ENCODE data around the gene BAAT. TPM values are rescaled to one million over a fixed set of nuclear protein-coding genes. Genes with fewer than 3 reads are reported as not detected.
A peak's percentile ranks its signal among the peaks of the same experiment; 100 is the strongest.

BAAT gene
- total RNA-seq, 1 donor from 2014 or later = 8.9 TPM

DNA sequence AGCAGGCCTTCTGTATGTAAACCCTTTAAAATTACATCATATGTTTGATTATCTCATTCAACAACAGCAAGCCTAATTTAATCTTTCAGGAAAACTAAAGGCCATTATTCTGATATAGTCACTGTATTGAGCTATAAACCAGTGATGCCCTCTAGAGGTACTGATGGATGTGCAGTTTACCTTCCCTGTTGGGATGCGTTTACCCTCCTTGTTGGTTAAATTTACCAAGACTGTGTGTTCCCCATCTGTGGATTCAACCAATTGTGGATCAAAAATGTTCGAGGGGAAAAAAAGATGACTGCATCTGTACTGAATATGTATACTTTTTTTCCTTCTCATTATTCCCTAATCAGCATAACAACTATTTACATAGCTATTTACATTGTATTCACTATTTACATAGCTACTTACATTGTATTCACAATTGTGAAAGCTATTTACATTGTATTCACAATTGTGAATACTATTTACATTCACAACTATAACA, 3.7 kb upstream of the BAAT start:
- Histone ChIP-seq H3K4me1 (ENCODE audit: insufficient read depth, low read length) (no peaks in the 10 kb centered on the region), H3K4me3 (ENCODE audit: insufficient read depth, low read depth, low read length) (no peak overlapping the region), H3K9me3 (ENCODE audit: insufficient read depth, low read depth, low read length) (no peaks in the 10 kb centered on the region), H3K9ac (ENCODE audit: low read length) (no peak overlapping the region), H3K4me2 (ENCODE audit: low read length) (no peak overlapping the region), H2AFZ (ENCODE audit: low read depth, low read length) (no peak overlapping the region), H3K27me3 (ENCODE audit: insufficient read depth, low read length) (no peaks in the 10 kb centered on the region), H4K20me1 (ENCODE audit: insufficient read depth, low read length) (peaks cover 22% of the 10 kb centered on the region), H3K27ac (ENCODE audit: low read depth, low read length) (no peak overlapping the region), H3K36me3 (ENCODE audit: insufficient read depth, low read length) (peaks cover 12% of the 10 kb centered on the region), H3K79me2 (ENCODE audit: insufficient read depth, low read length) (peaks cover 30% of the 10 kb centered on the region)
- Mint-ChIP-seq H3K4me1 (ENCODE audit: low read depth, unreplicated experiment) (peaks cover 14% of the 10 kb centered on the region), H3K27me3 (ENCODE audit: low read depth, unreplicated experiment) (no peaks in the 10 kb centered on the region), H3K9me3 (ENCODE audit: unreplicated experiment) (peaks cover 14% of the 10 kb centered on the region), H3K4me3 (ENCODE audit: unreplicated experiment) (no peak overlapping the region), H3K27ac (ENCODE audit: unreplicated experiment) (no peak overlapping the region), H3K36me3 (ENCODE audit: low read depth, unreplicated experiment) (peaks cover 11% of the 10 kb centered on the region)
- DNase-seq (ENCODE audit: low read depth) (no peak), FAIRE-seq (no peak)
- TF ChIP-seq, protein P1, sequence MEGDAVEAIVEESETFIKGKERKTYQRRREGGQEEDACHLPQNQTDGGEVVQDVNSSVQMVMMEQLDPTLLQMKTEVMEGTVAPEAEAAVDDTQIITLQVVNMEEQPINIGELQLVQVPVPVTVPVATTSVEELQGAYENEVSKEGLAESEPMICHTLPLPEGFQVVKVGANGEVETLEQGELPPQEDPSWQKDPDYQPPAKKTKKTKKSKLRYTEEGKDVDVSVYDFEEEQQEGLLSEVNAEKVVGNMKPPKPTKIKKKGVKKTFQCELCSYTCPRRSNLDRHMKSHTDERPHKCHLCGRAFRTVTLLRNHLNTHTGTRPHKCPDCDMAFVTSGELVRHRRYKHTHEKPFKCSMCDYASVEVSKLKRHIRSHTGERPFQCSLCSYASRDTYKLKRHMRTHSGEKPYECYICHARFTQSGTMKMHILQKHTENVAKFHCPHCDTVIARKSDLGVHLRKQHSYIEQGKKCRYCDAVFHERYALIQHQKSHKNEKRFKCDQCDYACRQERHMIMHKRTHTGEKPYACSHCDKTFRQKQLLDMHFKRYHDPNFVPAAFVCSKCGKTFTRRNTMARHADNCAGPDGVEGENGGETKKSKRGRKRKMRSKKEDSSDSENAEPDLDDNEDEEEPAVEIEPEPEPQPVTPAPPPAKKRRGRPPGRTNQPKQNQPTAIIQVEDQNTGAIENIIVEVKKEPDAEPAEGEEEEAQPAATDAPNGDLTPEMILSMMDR (IDR thresholded peaks at IDR 0.05; ENCODE audit: insufficient read depth, low read depth, low read length) = peak; percentile 38
- no peak for TF ChIP-seq EZH2 (IDR thresholded peaks at IDR 0.05; ENCODE audit: insufficient read depth, low read length)

DNA sequence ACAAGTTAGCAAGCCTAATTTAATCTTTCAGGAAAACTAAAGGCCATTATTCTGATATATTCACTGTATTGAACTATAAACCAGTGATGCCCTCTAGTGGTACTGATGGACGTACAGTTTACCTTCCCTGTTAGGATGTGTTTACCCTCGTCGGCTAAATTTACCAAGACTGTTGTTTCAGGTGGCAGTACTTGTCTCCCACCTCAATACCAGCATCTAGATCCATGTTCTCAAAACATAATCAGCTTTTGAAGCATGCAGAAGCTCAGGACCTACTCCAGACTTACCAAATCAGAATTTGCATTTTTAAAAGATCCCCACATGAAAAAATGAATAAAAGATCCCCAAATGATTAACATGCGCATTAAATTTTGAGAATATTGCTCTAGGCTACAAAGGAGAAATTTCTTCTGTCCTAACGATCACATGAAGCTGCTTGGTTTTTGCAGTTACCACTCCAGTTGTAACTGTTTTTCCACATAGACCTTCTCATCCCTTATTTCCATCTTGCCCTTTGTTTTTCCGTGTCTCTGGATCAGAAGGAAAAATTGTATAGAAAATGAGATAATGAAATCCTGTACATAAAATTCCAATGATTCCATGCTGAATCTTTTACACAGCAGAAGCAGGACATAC, 3.2 kb upstream of the BAAT start:
- H3K27me3 ChIP-seq (ENCODE audit: insufficient read depth, low read length) = no peaks in the 10 kb centered on the region
- H3K27ac ChIP-seq (ENCODE audit: low read depth, low read length) = no peak overlapping the region
- FAIRE-seq (peak; percentile 52), DNase-seq (ENCODE audit: low read depth) (peak; percentile 25)
- no peaks in the 10 kb centered on the region for H3K9me3 ChIP-seq (ENCODE audit: insufficient read depth, low read depth, low read length)
- H3K36me3 ChIP-seq (ENCODE audit: insufficient read depth, low read length) = peaks cover 12% of the 10 kb centered on the region
- TF ChIP-seq, protein P1 (IDR thresholded peaks at IDR 0.05; ENCODE audit: insufficient read depth, low read depth, low read length) = peak; percentile 73
- no peak for TF ChIP-seq EZH2 (IDR thresholded peaks at IDR 0.05; ENCODE audit: insufficient read depth, low read length)
- Mint-ChIP-seq H3K4me1 (ENCODE audit: low read depth, unreplicated experiment) (peaks cover 18% of the 10 kb centered on the region), H3K27me3 (ENCODE audit: low read depth, unreplicated experiment) (no peaks in the 10 kb centered on the region), H3K36me3 (ENCODE audit: low read depth, unreplicated experiment) (peaks cover 11% of the 10 kb centered on the region), H3K27ac (ENCODE audit: unreplicated experiment) (no peak overlapping the region), H3K4me3 (ENCODE audit: unreplicated experiment) (no peak overlapping the region), H3K9me3 (ENCODE audit: unreplicated experiment) (peaks cover 14% of the 10 kb centered on the region)
- H4K20me1 ChIP-seq (ENCODE audit: insufficient read depth, low read length) = peaks cover 20% of the 10 kb centered on the region
- peaks cover 25% of the 10 kb centered on the region for H3K79me2 ChIP-seq (ENCODE audit: insufficient read depth, low read length)
- H3K9ac ChIP-seq (ENCODE audit: low read length) = no peak overlapping the region
- no peak overlapping the region for H3K4me2 ChIP-seq (ENCODE audit: low read length)
- H2AFZ ChIP-seq (ENCODE audit: low read depth, low read length) = no peak overlapping the region
- no peaks in the 10 kb centered on the region for H3K4me1 ChIP-seq (ENCODE audit: insufficient read depth, low read length)
- H3K4me3 ChIP-seq (ENCODE audit: insufficient read depth, low read depth, low read length) = no peak overlapping the region

DNA sequence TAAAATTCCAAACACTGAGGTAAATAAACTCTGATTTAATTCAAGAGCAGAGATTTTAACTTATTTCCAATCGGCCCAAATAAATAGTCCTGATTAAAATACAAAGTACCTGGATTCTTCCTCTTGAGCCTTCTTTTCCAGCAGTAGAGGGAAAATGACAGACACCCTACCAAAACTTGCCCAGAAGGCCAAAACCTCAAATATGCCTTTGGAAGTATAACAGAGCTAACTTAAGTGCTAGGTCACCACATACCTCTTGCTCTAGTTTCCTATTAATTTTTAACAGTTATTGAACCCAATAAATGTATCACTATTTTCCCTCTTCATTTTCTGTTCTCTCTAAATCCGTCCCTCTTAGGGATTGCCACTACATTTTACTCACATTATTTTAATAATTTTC, 1.4 kb downstream of the BAAT start:
- Mint-ChIP-seq H3K27ac (ENCODE audit: unreplicated experiment) (peak overlapping the region; percentile 4), H3K36me3 (ENCODE audit: low read depth, unreplicated experiment) (peaks cover 8% of the 10 kb centered on the region), H3K9me3 (ENCODE audit: unreplicated experiment) (peaks cover 12% of the 10 kb centered on the region), H3K4me1 (ENCODE audit: low read depth, unreplicated experiment) (peaks cover 29% of the 10 kb centered on the region), H3K4me3 (ENCODE audit: unreplicated experiment) (peak overlapping the region; percentile 84), H3K27me3 (ENCODE audit: low read depth, unreplicated experiment) (no peaks in the 10 kb centered on the region)
- DNase-seq (ENCODE audit: low read depth) = peak; percentile 50
- no peak overlapping the region for H2AFZ ChIP-seq (ENCODE audit: low read depth, low read length)
- H3K9ac ChIP-seq (ENCODE audit: low read length) = no peak overlapping the region
- no peak overlapping the region for H3K4me2 ChIP-seq (ENCODE audit: low read length)
- no peaks in the 10 kb centered on the region for H3K36me3 ChIP-seq (ENCODE audit: insufficient read depth, low read length)
- H3K27me3 ChIP-seq (ENCODE audit: insufficient read depth, low read length) = no peaks in the 10 kb centered on the region
- no peaks in the 10 kb centered on the region for H3K9me3 ChIP-seq (ENCODE audit: insufficient read depth, low read depth, low read length)
- TF ChIP-seq EZH2 (IDR thresholded peaks at IDR 0.05; ENCODE audit: insufficient read depth, low read length) = no peak
- TF ChIP-seq, protein P1 (IDR thresholded peaks at IDR 0.05; ENCODE audit: insufficient read depth, low read depth, low read length) = no peak
- H3K79me2 ChIP-seq (ENCODE audit: insufficient read depth, low read length) = no peaks in the 10 kb centered on the region
- H3K4me3 ChIP-seq (ENCODE audit: insufficient read depth, low read depth, low read length) = no peak overlapping the region
- FAIRE-seq = no peak
- no peaks in the 10 kb centered on the region for H3K4me1 ChIP-seq (ENCODE audit: insufficient read depth, low read length)
- H4K20me1 ChIP-seq (ENCODE audit: insufficient read depth, low read length) = no peaks in the 10 kb centered on the region
- no peak overlapping the region for H3K27ac ChIP-seq (ENCODE audit: low read depth, low read length)

Measured in astrocyte (in vitro differentiated cells and primary cell).